GM18868 (cell line): Measurements from ENCODE around the gene BTBD10.
A peak's percentile ranks its signal among the peaks of the same experiment; 100 is the strongest.

Experiments
- ATAC-seq: cut with Tn5 transposase; IDR thresholded peaks from one replicate; pipeline ENCODE4 v1.9.1; 2021; ENCODE audit warnings: mild to moderate bottlenecking, moderate library complexity; ENCODE audit not compliant: unreplicated experiment

BTBD10 gene

GRCh38 chr11:13462901-13463778, at the start of gene BTBD10:
BTBD10 (minus strand) TSS chr11:13463222; CDS start chr11:13445124, 18,098 bp downstream.
- peak; percentile 96 for ATAC-seq

- no peak for ATAC-seq
Observed at GRCh38 chr11:13503393-13503792, 40.4 kb upstream of the BTBD10 start.

DNA sequence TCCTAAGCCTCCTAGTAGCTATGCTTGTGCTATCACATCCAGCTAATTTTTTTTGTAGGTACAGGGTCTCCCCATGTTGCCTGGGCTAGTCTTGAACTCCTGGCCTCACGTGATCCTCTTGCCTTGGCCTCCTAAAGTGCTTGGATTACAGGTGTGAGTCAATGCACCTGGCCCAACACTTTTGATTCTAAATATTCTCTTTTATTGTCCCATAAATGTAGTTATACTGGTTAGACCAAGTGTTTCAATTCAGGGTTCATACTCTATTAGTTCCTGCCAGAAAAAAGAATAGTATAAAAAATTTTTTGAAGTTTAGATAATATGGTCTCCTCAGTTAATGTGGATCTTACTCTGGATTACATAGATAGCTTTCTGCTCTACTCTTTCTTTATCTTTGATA, 39.5 kb upstream of the BTBD10 start:
- no peak for ATAC-seq

GRCh38 chr11:13495929-13496328, 32.9 kb upstream of the BTBD10 start, which contains the start of gene PTH:
PTH (minus strand) TSS chr11:13495997; CDS start chr11:13492855, 3,142 bp downstream.
- no peak for ATAC-seq

GRCh38 chr11:13494051-13494450, 31.0 kb upstream of the BTBD10 start:
- no peak for ATAC-seq

DNA sequence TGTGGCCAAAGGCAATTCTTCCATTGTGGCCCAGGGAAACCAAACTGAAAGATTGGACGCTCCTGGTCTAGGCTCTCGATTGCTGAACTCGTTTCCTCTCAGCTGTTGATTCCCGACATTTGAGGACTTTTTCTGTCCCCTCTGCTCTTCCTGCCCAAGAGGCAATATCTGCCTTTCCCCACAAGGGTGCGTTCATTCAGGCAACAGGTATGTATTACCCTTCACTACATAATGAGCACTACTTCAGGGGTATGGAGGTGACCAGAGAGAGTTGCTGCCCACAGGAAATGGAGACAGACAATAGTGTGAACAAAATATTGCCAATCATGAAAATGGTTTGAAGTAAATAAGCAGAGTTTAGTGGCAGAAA, 24.6 kb upstream of the BTBD10 start:
- ATAC-seq, result no peak

- ATAC-seq, result peak; percentile 84
Observed at GRCh38 chr11:13486926-13487660, 24.1 kb upstream of the BTBD10 start.

DNA sequence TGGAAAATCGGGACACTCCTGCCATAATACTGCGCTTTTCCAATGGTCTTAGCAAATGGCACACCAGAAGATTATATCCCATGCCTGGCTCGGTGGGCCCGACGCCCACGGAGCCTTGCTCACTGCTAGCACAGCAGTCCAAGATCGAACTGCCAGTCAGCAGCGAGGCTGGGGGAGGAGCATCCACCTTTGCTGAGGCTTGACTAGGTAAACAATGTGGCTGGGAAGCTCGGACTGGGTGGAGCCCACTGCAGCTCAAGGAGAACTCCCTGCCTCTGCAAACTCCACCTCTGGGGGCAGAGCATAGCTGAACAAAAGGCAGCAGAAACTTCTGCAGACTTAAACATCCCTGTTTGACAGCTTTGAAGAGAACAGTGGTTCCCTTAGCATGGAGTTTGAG, 17.2 kb upstream of the BTBD10 start:
- no peak for ATAC-seq

DNA sequence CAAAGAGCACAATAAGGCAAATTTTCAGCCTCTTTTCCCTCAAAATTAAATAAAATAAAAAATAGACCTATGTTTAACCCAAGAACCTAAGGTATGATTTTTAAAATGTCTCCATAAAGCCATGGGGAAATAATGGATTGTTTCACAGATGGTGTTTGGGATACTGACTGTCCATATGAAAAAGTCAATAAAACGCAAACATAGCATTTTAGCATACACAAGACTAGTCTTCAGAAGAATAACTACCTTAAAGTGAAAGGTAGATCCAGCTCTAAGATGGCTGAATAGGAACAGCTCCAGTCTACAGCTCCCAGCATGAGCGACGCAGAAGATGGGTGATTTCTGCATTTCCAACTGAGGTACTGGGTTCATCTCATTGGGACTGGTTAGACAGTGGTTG, 16.7 kb upstream of the BTBD10 start:
- ATAC-seq, result no peak

DNA sequence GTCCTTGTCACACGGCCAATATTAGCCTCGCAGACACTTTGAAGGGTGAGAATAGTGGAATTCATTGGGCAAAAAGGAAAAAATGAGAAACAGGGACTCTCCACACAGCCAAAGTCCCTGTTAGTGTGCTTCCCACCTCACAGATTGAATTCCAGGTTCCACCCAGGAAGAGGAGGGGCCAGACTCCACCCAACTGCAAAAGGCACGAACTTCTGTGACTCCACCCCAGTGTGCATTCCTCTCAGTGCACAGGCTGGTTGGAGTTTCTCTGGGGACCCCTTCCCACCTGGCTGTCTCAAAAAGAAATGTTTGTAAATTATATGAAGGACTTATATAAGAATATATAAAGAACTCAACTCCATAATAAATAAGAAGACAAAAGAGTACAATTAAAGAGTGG, 12.1 kb upstream of the BTBD10 start:
- ATAC-seq, result no peak

DNA sequence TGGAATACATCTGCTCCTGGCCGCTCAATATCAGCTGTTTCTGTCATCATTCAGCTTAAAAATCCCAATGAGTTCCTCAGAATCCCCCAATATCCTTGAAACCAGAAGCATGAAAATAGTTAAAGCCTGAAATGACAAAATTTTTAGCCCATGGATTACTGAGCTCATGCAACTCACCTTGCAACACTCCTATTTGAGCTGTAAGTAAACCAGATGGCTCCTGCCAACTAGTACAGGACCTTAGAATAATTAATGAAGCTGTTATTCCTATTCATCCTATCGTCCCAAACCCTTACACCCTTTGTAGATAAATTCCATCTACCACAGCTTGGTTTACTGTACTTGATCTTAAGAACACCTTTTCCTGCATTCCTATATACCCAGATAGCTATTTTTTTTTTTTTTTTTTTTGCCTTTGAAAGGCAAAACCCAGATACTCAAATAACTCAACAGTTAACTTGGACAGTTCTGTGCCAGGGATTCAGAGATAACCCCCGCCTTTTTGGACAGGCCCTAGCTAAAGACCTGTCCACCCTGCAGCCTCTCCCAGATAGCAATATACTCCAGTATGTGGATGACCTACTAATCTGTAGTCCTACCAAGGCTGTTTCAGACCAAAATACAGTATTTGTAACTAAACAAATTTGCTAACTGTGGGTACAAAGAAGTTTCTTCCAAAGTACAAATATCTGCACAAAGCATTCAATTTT, 10.1 kb upstream of the BTBD10 start:
- ATAC-seq, result no peak

- ATAC-seq, result no peak
Observed at GRCh38 chr11:13468750-13469149, 5.7 kb upstream of the BTBD10 start.

GRCh38 chr11:13465909-13466371, 2.9 kb upstream of the BTBD10 start:
- no peak for ATAC-seq

DNA sequence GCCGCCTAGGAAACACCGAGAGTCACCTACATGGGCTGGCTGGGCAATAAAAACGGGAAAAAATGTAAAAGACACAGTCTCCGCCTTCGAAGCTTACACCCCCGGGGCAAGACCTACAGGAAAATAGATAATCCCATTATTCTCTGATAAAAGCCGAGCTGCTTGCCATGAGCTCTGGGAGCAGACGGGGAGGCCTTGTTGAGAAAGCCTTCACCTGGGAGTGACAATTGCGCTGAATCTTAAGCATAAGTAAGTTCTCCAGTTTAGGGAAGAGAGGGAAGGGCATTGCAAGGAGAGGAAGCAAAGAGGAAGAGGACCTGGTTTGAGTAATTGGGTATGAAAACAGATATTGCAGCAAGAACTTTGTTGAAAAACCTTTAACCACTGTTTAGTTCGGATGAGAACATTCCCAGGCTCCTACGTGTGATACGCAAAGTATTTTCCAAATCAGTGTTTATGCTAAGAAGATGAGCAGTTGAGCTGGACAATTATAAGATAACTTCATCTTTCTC, 813 bp upstream of the BTBD10 start:
- no peak for ATAC-seq

DNA sequence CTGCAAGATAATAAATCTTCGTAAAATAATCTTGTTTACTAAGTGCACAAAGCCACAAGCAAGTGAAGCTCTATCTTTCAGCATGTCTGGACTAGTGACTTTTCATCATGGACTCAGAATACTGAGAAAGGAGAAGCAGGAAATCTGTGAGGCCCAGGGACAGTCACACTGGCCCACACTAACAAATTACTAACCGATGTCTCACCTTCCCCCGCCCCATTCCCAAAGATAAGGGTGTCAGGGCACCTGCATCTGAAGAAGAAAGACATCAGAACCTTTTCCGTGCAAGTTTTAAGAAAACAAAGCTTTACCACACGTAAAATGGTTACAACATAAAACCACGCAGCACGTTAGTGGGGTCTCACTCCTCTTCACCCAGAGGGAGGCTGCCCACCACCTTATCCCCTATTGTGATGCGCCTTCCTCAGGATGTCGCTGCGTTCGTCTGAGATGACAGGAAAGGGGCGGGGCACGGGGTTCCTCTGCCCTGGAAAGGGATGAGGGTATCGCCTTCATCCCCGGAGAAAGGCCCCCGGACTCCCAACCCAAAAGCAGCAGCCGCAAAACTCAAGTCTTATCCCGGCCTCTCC, 616 bp downstream of the BTBD10 start:
- peak; percentile 29 for ATAC-seq

- ATAC-seq, result no peak
Observed at GRCh38 chr11:13461291-13461690, 1.7 kb downstream of the BTBD10 start.

DNA sequence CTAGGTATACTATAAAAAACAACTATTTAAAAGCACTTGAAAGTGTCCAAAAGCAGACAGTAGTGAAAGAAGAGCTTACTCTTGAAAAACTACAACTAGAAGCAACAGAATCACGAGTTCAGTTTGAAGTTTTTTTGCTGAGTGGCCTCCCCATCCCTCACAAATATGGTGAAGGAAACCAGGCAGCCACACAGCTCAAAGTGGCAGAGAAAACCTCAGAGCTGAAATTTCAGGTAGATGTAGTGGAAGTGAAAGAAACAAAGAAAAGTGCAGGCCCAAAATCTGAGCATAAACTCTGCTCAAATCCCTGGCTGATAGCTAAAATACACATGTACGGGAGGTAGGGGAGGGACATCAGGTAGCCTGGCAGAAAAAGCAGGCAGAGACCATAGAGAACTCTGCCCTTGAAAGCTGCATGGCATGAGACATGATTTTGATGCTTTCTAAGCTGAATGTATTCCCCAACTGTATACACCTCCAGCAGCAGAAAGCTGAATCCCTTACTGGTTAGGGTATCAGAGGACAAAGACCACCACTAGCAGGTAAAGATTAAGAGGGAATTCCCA, 12.1 kb downstream of the BTBD10 start:
- ATAC-seq, result peak; percentile 68

DNA sequence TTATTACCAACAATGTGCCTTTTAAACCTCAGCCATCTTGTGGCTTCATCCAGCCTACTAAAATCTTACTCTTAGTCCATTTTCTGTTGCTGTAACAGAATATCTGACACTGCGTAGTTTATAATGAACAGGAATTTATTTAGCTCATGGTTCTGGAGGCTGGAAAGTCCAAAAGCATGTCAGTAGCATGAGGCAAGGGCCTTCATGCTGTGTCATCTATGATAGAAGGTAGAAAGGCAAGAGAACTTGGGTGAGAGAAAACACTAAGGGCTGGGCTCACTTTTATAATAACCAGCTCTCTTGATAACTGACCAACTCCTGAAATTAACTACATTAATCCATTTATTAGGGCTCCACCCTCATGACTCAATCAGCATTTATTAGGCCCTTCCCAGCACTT, 13.5 kb downstream of the BTBD10 start:
- no peak for ATAC-seq

- ATAC-seq, result no peak
Observed at GRCh38 chr11:13448876-13449275, 14.1 kb downstream of the BTBD10 start.

DNA sequence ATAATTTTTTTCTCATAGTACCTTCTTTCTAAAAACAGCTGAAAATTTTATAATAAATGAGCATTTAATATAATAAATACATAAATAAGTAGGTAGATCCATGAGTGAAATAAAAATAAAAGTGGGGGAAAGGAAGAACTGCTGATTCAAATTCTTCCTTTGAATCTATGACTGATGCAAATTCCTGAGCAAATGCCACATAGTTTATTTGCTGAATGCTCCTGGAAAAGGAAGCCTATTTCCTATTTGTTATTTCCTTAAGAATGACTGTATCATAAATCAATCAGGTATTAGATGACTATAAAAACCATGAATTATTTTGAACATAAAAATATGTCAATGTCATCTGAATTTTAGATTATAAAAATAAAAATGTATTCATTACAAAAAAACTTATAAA, 16.6 kb downstream of the BTBD10 start:
- no peak for ATAC-seq
